KMS-11 (cell line): Measurements from ENCODE around the gene KIF17.

ENCODE experiments used
- H2AFZ ChIP-seq: fragments of 200-600 bp; sonication (generic); 2 replicates; pipeline ENCODE4 v1.6.1; 2016; ENCODE audit warnings: antibody characterized with exemption, mixed run types, low read depth
- H3K27ac ChIP-seq: fragments of 200-600 bp; sonication (generic); 2 replicates; pipeline ENCODE4 v1.6.1; 2016; ENCODE audit warnings: mild to moderate bottlenecking, mixed run types
- H3K27me3 ChIP-seq: fragments of 200-600 bp; sonication (generic); 2 replicates; pipeline ENCODE4 v1.6.1; 2017; ENCODE audit warnings: mild to moderate bottlenecking, low read depth, mixed run types, moderate library complexity; ENCODE audit not compliant: insufficient read depth
- H3K36me3 ChIP-seq: fragments of 200-600 bp; sonication (generic); 2 replicates; pipeline ENCODE4 v1.6.1; 2017; ENCODE audit warnings: mild to moderate bottlenecking, mixed run types; ENCODE audit not compliant: insufficient read depth
- H3K4me1 ChIP-seq: fragments of 200-600 bp; sonication (generic); 2 replicates; pipeline ENCODE4 v1.6.1; 2016; ENCODE audit warnings: mild to moderate bottlenecking, low read depth, mixed run types; ENCODE audit not compliant: poor library complexity, severe bottlenecking
- H3K4me2 ChIP-seq: fragments of 200-600 bp; sonication (generic); 2 replicates; pipeline ENCODE4 v1.7.0; 2016; ENCODE audit warnings: mild to moderate bottlenecking, mixed run types
- H3K4me3 ChIP-seq: fragments of 200-600 bp; sonication (generic); IDR thresholded peaks from 2 replicates; pipeline ENCODE4 v1.6.1; 2017; ENCODE audit warnings: low read depth, low read length, mixed read lengths; ENCODE audit not compliant: insufficient read depth
- H3K79me2 ChIP-seq: fragments of 200-600 bp; sonication (generic); 2 replicates; pipeline ENCODE4 v1.6.1; 2016; ENCODE audit warnings: low read depth, mixed run types; ENCODE audit not compliant: insufficient read depth
- H3K9ac ChIP-seq: fragments of 200-600 bp; sonication (generic); 2 replicates; pipeline ENCODE4 v1.6.1; 2016; ENCODE audit warnings: mild to moderate bottlenecking, mixed run types
- H4K20me1 ChIP-seq: fragments of 200-600 bp; sonication (generic); 2 replicates; pipeline ENCODE4 v1.6.1; 2016; ENCODE audit warnings: mild to moderate bottlenecking, mixed run types; ENCODE audit not compliant: insufficient read depth
- CTCF ChIP-seq: fragments of 200-600 bp; sonication (generic); conservative IDR thresholded peaks from 2 replicates; pipeline ENCODE4 v1.6.1; 2017; ENCODE audit warnings: low read depth, mild to moderate bottlenecking, antibody characterized with exemption, low read length, moderate library complexity, mixed read lengths

The KIF17 gene

DNA sequence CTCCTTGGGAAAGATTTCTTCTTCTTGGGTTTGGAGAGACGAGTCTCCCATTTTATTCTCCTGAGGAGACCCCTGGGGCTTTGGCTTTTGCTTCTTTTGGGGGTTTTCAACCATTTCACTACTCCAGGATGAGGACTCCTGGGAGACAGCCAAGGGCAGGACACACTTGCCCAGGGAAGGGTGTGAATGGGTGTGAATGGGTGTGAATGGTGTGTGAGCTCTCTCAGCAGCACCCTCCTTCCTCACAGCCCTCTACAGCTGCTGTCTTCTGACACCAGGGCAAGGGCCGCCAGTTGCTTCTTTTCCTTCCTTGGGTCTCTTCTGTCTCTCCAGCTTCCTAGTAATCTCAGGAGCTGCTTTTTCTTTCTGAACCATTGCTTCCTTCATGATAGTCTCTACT, 24.2 kb downstream of the KIF17 start:
- Histone ChIP-seq H3K4me3 (no peak overlapping the region), H3K9ac (no peak overlapping the region), H4K20me1 (no peaks in the 10 kb centered on the region), H3K27me3 (peaks cover 22% of the 10 kb centered on the region; the same call in 1 of the 2 replicates), H3K36me3 (no peaks in the 10 kb centered on the region), H3K79me2 (no peaks in the 10 kb centered on the region), H3K4me1 (no peaks in the 10 kb centered on the region), H3K4me2 (no peak overlapping the region), H3K27ac (no peak overlapping the region), H2AFZ (no peak overlapping the region)
- TF ChIP-seq CTCF: no peak

GRCh38 chr1:20691872-20692271, 25.9 kb downstream of the KIF17 start:
- no peak overlapping the region for H2AFZ ChIP-seq
- no peak overlapping the region for H3K27ac ChIP-seq
- H3K79me2 ChIP-seq: no peaks in the 10 kb centered on the region
- H4K20me1 ChIP-seq: no peaks in the 10 kb centered on the region
- no peak overlapping the region for H3K9ac ChIP-seq
- no peak overlapping the region for H3K4me2 ChIP-seq
- H3K36me3 ChIP-seq: no peaks in the 10 kb centered on the region
- no peak overlapping the region for H3K4me3 ChIP-seq
- no peaks in the 10 kb centered on the region for H3K4me1 ChIP-seq
- H3K27me3 ChIP-seq: peaks cover 33% of the 10 kb centered on the region; the same call in 1 of the 2 replicates
- no peak for TF ChIP-seq CTCF

DNA sequence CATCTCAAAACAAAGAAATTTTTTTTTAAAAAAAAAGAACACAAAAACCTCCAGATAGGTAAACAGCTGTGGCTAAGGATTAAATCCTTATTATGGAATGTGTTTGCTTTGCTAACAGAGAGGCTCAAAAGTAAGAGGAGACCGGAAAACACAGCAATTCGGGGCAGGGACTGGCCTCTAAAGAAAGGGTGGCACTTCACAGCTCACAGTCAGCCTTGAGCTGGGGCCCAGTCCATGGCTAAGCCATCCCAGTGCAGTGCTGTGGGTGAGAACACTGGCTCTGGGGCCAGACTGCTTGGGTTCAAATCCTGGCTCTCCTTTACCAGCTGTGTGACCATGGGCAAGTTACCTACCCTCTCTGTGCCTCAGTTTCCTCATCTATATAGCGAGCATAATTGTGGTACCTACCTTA, 28.2 kb downstream of the KIF17 start:
- no peaks in the 10 kb centered on the region for H3K36me3 ChIP-seq
- no peaks in the 10 kb centered on the region for H4K20me1 ChIP-seq
- H3K27ac ChIP-seq: no peak overlapping the region
- no peak for TF ChIP-seq CTCF
- no peaks in the 10 kb centered on the region for H3K4me1 ChIP-seq
- no peak overlapping the region for H3K4me2 ChIP-seq
- H3K27me3 ChIP-seq: peaks cover 49% of the 10 kb centered on the region
- no peaks in the 10 kb centered on the region for H3K79me2 ChIP-seq
- no peak overlapping the region for H2AFZ ChIP-seq
- H3K4me3 ChIP-seq: no peak overlapping the region
- H3K9ac ChIP-seq: no peak overlapping the region

DNA sequence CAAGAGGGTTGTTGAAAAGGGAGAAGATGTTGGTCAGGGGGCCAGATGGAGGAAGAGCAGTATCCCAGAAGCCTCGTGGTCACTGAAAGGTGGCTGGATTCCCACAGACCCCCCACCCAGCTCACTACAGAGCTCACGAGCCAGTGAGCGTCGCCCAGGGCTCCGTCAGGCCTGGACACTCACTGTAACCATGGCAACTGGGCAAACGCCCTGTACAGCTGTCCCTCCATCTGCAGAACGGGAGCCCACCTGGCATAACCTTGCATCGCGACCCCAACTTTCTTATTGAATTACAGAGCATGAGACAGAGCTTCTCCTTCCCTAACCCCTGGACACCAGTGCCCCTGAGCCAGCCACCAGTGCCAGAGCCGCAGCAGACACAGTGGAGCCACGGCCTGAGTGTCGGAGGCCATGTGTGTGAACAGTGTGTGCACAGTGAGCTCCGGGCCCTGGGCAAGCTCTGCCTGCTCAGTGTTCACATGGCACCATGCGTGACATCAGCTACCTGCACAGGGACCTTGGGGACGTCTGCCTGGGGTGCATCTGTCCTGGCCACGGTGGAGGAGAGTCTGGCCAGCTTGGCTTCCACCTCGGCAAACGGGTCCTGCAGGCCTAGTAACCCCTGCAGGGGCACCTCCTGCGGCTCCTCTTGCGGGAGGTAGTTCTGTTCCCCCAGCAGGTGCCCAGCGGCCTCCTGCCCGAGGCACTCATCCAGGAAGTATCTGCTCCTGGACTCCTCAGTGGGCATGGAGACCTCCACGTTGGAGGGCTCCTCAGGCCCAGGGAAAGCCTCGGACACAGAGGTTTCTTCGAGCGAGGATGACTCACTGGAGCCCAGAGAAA, 30.7 kb downstream of the KIF17 start:
- no peak for TF ChIP-seq CTCF
- Histone ChIP-seq H3K9ac (no peak overlapping the region), H3K36me3 (no peaks in the 10 kb centered on the region), H4K20me1 (no peaks in the 10 kb centered on the region), H3K27ac (no peak overlapping the region), H3K4me3 (no peak overlapping the region), H3K27me3 (peaks cover 65% of the 10 kb centered on the region), H3K79me2 (no peaks in the 10 kb centered on the region), H2AFZ (no peak overlapping the region), H3K4me1 (no peaks in the 10 kb centered on the region), H3K4me2 (no peak overlapping the region)
